Stimulated activated naive B cell treated with anti-CD40 and anti-IgM and Interleukin-4, amounts not matched to agents 10 μg/mL and 1 μg/mL and 100 μg/mL, for 72 hours (primary cell): ENCODE measurements around the gene SLC6A6.

Experiments used
- ATAC-seq, 2 donors: fragments of 150-1000 bp; cut with Tn5 transposase; replicated peaks; 2 replicates each; pipeline ENCODE4 v1.10.0; 2021; ENCODE audit warnings: moderate library complexity in 1 of 2
- DNase-seq: peaks from one replicate; pipeline ENCODE4 v3.0.0; 2021
- H3K27ac Mint-ChIP-seq: one replicate; pipeline ENCODE4 v1.8.0; 2022; ENCODE audit warnings: mild to moderate bottlenecking, mixed read lengths
- H3K27me3 Mint-ChIP-seq, 2 donors: one replicate each; pipeline ENCODE4 v1.8.0; 2022; ENCODE audit warnings: mixed read lengths in 2 of 2
- H3K36me3 Mint-ChIP-seq, 2 donors: one replicate each; pipeline ENCODE4 v1.8.0; 2022; ENCODE audit warnings: mixed read lengths in 2 of 2, mild to moderate bottlenecking in 1 of 2
- H3K4me1 Mint-ChIP-seq, 2 donors: one replicate each; pipeline ENCODE4 v1.8.0; 2022; ENCODE audit warnings: mixed read lengths in 2 of 2, mild to moderate bottlenecking in 1 of 2
- H3K4me3 Mint-ChIP-seq, 2 donors: one replicate each; pipeline ENCODE4 v1.8.0; 2022; ENCODE audit warnings: mild to moderate bottlenecking in 2 of 2, mixed read lengths in 2 of 2, moderate library complexity in 1 of 2
- H3K9me3 Mint-ChIP-seq, 2 donors: one replicate each; pipeline ENCODE4 v1.8.0; 2022; ENCODE audit warnings: mixed read lengths in 2 of 2, mild to moderate bottlenecking in 1 of 2

The SLC6A6 gene

GRCh38 chr3:14368146-14368545 lies 34.3 kb upstream of the SLC6A6 start:
- peaks cover 2 to 6% of the 10 kb centered on the region in 2 donors for H3K4me1 Mint-ChIP-seq
- no peak overlapping the region for H3K4me3 Mint-ChIP-seq
- no peak for DNase-seq
- no peaks in the 10 kb centered on the region for H3K9me3 Mint-ChIP-seq
- no peak for ATAC-seq
- H3K27ac Mint-ChIP-seq = no peak overlapping the region
- no peaks in the 10 kb centered on the region for H3K36me3 Mint-ChIP-seq
- peaks cover 20 to 28% of the 10 kb centered on the region in 2 donors for H3K27me3 Mint-ChIP-seq

GRCh38 chr3:14368885-14369284 lies 33.5 kb upstream of the SLC6A6 start:
- Mint-ChIP-seq H3K9me3 (no peaks in the 10 kb centered on the region), H3K36me3 (no peaks in the 10 kb centered on the region), H3K27ac (no peak overlapping the region), H3K4me3 (no peak overlapping the region), H3K4me1 (peaks cover 2 to 6% of the 10 kb centered on the region in 2 donors), H3K27me3 (peaks cover 24 to 34% of the 10 kb centered on the region in 2 donors)
- DNase-seq (no peak), ATAC-seq (no peak)

- Mint-ChIP-seq H3K27me3 (peaks cover 27 to 37% of the 10 kb centered on the region in 2 donors), H3K9me3 (no peaks in the 10 kb centered on the region), H3K36me3 (no peaks in the 10 kb centered on the region), H3K4me1 (peaks cover 2 to 6% of the 10 kb centered on the region in 2 donors), H3K27ac (no peak overlapping the region), H3K4me3 (no peak overlapping the region)
- DNase-seq (no peak), ATAC-seq (no peak)
Observed at GRCh38 chr3:14369675-14370669, 32.4 kb upstream of the SLC6A6 start.

GRCh38 chr3:14370720-14371572 lies 31.5 kb upstream of the SLC6A6 start:
- DNase-seq = no peak
- Mint-ChIP-seq H3K27me3 (peaks cover 25 to 34% of the 10 kb centered on the region in 2 donors), H3K27ac (no peak overlapping the region)

GRCh38 chr3:14371573-14372474 lies 30.6 kb upstream of the SLC6A6 start:
- DNase-seq (no peak), ATAC-seq (peak in 1 of 2 donors; percentile 38)
- Mint-ChIP-seq H3K4me1 (peaks cover 2 to 6% of the 10 kb centered on the region in 2 donors), H3K36me3 (no peaks in the 10 kb centered on the region), H3K9me3 (no peaks in the 10 kb centered on the region), H3K4me3 (no peak overlapping the region), H3K27me3 (peaks cover 21 to 33% of the 10 kb centered on the region in 2 donors), H3K27ac (no peak overlapping the region)

More at GRCh38 chr3:14370720-14371572, 31.5 kb upstream of the SLC6A6 start:
- no peaks in the 10 kb centered on the region for H3K36me3 Mint-ChIP-seq
- no peak overlapping the region for H3K4me3 Mint-ChIP-seq
- H3K9me3 Mint-ChIP-seq = no peaks in the 10 kb centered on the region
- ATAC-seq = no peak
- peaks cover 2 to 6% of the 10 kb centered on the region in 2 donors for H3K4me1 Mint-ChIP-seq

- DNase-seq (no peak), ATAC-seq (no peak)
- Mint-ChIP-seq H3K4me1 (peaks cover 2 to 10% of the 10 kb centered on the region in 2 donors), H3K4me3 (no peak overlapping the region), H3K9me3 (no peaks in the 10 kb centered on the region), H3K36me3 (no peaks in the 10 kb centered on the region), H3K27me3 (peaks cover 18 to 27% of the 10 kb centered on the region in 2 donors), H3K27ac (no peak overlapping the region)
Observed at GRCh38 chr3:14372587-14372986, 29.8 kb upstream of the SLC6A6 start.

GRCh38 chr3:14373753-14374376 lies 28.5 kb upstream of the SLC6A6 start:
- H3K9me3 Mint-ChIP-seq = no peaks in the 10 kb centered on the region
- no peak overlapping the region for H3K27ac Mint-ChIP-seq
- peaks cover 18 to 27% of the 10 kb centered on the region in 2 donors for H3K27me3 Mint-ChIP-seq
- DNase-seq (no peak), ATAC-seq (no peak)
- H3K36me3 Mint-ChIP-seq = no peaks in the 10 kb centered on the region
- peaks cover 11 to 16% of the 10 kb centered on the region in 2 donors for H3K4me1 Mint-ChIP-seq
- no peak overlapping the region for H3K4me3 Mint-ChIP-seq

GRCh38 chr3:14374444-14374883 lies 27.9 kb upstream of the SLC6A6 start:
- peaks cover 13 to 16% of the 10 kb centered on the region in 2 donors for H3K4me1 Mint-ChIP-seq
- no peaks in the 10 kb centered on the region for H3K36me3 Mint-ChIP-seq
- no peak overlapping the region for H3K27ac Mint-ChIP-seq
- H3K9me3 Mint-ChIP-seq = no peaks in the 10 kb centered on the region
- H3K27me3 Mint-ChIP-seq = peaks cover 18 to 27% of the 10 kb centered on the region in 2 donors
- ATAC-seq (no peak), DNase-seq (no peak)
- no peak overlapping the region for H3K4me3 Mint-ChIP-seq

GRCh38 chr3:14375192-14375591 lies 27.2 kb upstream of the SLC6A6 start:
- Mint-ChIP-seq H3K9me3 (no peaks in the 10 kb centered on the region), H3K4me1 (peaks cover 13 to 16% of the 10 kb centered on the region in 2 donors), H3K27ac (no peak overlapping the region), H3K27me3 (peaks cover 18 to 27% of the 10 kb centered on the region in 2 donors), H3K36me3 (no peaks in the 10 kb centered on the region), H3K4me3 (no peak overlapping the region)
- DNase-seq (no peak), ATAC-seq (no peak)

- Mint-ChIP-seq H3K27me3 (peaks cover 18 to 25% of the 10 kb centered on the region in 2 donors), H3K9me3 (peaks cover 3 to 4% of the 10 kb centered on the region in 2 donors), H3K4me3 (no peak overlapping the region), H3K36me3 (no peaks in the 10 kb centered on the region), H3K4me1 (peaks cover 15 to 16% of the 10 kb centered on the region in 2 donors), H3K27ac (no peak overlapping the region)
- ATAC-seq = no peak
- no peak for DNase-seq
Observed at GRCh38 chr3:14376348-14377043, 25.9 kb upstream of the SLC6A6 start.

GRCh38 chr3:14377044-14377837 lies 25.2 kb upstream of the SLC6A6 start:
- H3K27ac Mint-ChIP-seq = no peak overlapping the region
- H3K9me3 Mint-ChIP-seq = peaks cover 3 to 4% of the 10 kb centered on the region in 2 donors
- ATAC-seq (peak in 1 of 2 donors; percentile 6), DNase-seq (no peak)
- peaks cover 14 to 18% of the 10 kb centered on the region in 2 donors for H3K27me3 Mint-ChIP-seq
- H3K4me1 Mint-ChIP-seq = peaks cover 10 to 13% of the 10 kb centered on the region in 2 donors
- H3K36me3 Mint-ChIP-seq = no peaks in the 10 kb centered on the region
- H3K4me3 Mint-ChIP-seq = no peak overlapping the region

- peak; percentile 18 for DNase-seq
- Mint-ChIP-seq H3K4me1 (peaks cover 10 to 13% of the 10 kb centered on the region in 2 donors), H3K4me3 (no peak overlapping the region), H3K27ac (peak overlapping the region; percentile 65), H3K27me3 (peaks cover 13 to 15% of the 10 kb centered on the region in 2 donors), H3K36me3 (no peaks in the 10 kb centered on the region), H3K9me3 (peaks cover 3 to 4% of the 10 kb centered on the region in 2 donors)
- peak; percentile 89 to 93 for ATAC-seq
Observed at GRCh38 chr3:14377838-14378169, 24.6 kb upstream of the SLC6A6 start.
